Renal cortical epithelial cell (primary cell): ENCODE measurements around the gene APOL5. TPM values are rescaled to one million over a fixed set of nuclear protein-coding genes. Genes with fewer than 3 reads are reported as not detected.
"Not testable (repeated sequence)": the region's sequence is repeated elsewhere in the genome, so short reads cannot be mapped to it uniquely, and the experiment has no call there.

ENCODE experiments used
- DNase-seq: peaks from one replicate; pipeline ENCODE4 v3.0.0-alpha.2; 2011; ENCODE audit warnings: low read depth
- total RNA-seq: library from RNA; depleted of rRNA; stranded (reverse); fragments of >200 nt; gene quantifications from 2 replicates; pipeline ENCODE4 v1.2.3, GENCODE V29; 2014

The APOL5 gene, protein sequence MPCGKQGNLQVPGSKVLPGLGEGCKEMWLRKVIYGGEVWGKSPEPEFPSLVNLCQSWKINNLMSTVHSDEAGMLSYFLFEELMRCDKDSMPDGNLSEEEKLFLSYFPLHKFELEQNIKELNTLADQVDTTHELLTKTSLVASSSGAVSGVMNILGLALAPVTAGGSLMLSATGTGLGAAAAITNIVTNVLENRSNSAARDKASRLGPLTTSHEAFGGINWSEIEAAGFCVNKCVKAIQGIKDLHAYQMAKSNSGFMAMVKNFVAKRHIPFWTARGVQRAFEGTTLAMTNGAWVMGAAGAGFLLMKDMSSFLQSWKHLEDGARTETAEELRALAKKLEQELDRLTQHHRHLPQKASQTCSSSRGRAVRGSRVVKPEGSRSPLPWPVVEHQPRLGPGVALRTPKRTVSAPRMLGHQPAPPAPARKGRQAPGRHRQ
- not detected in 2 replicates for total RNA-seq

DNA sequence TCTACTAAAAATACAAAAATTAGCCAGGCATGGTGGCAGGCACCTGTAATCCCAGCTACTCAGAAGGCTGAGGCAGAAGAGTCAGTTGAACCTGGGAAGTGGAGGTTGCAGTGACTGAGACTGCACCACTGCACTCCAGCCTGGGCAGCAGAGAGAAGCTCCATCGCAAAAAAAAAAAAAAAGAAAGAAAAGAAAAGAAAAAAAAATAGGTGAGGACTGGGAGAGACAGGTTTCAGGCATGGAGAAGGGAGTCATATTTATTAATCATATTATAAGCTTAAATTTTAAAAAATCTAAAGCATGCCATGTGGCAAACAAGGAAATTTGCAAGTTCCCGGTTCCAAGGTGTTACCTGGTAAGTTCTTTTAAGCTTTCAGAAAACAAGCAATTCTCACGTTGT is at the start of gene APOL5:
TSS of gene APOL5 (plus strand) at position 301 of the 400 bp plus-strand sequence. CDS start at position 301, 0 bp downstream.
- DNase-seq, result no peak

DNA sequence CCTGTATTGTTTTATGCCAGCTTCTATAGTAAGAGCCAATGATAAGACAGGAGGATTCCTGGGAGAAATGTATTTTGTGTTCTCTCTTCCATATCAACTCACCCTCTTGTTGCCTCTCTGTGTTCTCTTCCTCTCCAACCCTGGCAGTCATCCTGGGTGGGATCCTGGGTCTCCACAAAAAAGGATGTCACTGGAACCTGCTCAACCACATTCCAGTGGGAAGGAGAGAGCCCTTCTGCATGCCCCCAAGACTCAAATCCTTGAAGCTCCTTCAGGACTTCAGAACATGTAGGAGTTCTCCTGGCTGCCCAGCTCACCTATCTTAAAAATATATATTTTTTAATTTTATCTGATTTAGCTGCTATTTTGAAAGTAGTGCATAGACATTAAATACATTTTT is 43.3 kb upstream of the APOL5 start:
- no peak for DNase-seq

DNA sequence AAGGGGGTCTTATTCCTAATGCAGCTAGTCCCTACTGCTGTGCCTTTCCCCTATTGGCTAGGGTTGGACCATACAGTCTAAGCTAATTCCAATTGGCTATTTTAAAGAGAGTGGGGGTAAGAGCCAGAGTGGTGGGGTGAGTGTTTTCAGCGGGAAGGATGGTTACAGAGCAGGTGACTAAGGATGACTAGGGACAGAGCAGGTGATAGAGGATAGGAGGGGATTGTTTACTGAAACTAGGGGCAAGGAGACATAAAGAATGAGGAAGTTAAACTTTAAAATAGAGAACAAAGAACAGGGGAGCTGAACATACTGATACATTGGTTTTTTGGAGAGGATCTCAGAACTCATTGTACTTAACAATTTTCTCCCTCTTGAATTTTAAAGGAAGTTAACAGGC is 41.6 kb upstream of the APOL5 start:
- DNase-seq, result not testable (repeated sequence)

DNA sequence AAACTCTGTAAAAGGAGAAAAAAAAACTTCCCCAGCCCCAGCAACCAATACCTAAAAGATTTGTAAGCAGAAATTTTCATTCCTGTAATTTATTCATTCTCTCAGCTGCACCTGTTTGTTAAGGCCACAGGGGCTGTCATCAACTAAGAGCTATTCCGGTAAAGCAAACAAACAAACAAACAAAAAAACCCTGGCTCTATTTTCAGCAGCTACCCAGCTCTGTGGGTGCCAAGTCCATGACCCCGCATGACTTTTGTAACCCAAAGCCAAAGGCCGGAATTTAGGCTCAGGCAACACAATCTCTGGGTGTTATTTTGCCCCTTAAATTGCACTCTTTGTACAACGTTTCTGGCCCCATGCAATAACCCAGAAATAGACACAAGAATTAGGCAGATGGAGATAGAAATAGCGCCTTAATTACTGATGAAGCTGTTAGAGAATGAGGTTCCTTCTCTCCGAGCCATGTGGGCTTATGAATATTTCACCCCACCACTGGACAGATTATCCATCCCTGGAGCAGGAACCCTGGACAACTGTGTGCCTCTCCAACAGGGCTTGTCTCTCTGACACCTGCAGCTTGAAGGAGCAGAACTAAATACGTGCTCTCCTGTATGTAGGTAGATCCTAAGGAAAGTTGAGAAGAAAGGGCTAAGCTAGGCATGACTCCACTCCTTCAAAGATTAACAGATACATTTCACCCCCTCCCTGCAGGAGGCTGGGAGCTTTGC is 40.0 kb upstream of the APOL5 start:
- no peak for DNase-seq

DNA sequence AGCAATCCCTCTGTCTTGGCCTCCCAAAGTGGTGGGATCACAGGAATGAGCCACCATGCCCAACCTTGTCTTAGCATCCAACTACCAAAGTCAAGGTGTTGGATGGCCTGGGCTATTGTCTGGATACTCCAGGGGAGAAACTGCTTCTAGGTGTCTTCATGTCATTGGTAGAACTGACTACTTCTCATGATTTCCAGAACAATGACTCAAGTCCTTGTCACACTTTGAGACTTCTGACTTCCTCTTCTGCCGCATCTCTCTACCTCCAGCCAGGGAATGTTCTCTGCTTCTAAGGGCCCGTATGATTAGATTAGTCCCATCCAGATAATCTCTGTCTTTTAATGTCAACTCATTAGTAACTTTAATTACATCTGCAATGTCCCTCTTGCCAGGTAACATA is 38.8 kb upstream of the APOL5 start:
- no peak for DNase-seq

DNA sequence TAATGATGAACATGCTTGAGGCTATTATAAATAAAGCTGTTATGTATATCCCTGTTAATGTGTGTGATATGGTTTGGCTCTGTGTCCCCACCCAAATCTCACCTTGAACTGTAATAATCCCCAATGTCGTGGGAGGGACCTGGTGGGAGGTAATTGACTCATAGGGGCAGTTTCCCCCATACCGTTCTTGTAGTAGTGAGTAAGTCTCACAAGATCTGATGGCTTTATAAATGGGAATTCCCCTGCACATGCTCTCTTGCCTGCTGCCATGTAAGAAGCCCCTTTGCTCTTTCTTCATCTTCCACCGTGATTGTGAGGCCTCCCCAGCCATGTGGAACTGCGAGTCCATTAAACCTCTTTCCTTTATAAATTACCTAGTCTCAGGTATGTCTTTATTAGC is 38.2 kb upstream of the APOL5 start:
- peak; percentile 67 for DNase-seq

DNA sequence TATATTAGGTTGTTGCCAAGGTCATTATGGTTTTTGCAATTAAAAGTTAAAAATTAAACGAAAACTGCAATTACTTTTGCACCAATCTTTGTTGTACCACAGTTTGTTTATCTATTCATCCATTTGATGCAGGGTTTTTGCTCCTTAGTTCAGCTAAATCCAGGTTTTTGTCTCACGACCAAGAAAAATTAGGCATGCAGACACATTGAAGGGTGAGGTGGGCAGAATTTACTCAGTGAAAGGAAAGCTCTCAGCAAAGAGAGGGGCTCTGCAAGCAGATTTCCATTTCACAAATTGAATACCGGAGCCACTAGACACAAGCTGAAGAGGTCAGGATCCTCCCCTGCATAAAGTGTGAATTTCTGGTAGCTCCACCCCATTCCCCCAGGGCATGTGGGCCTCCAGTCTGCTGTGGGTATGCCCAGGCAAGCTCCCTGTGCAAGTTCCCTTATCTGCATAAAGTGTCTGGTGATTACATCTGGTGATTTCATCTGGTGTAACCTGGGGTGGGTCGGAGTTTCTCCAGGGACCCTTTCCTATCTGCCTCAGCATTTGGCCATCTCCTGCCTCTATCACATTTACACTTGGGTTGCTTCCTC is 36.1 kb upstream of the APOL5 start:
- DNase-seq, result no peak

DNA sequence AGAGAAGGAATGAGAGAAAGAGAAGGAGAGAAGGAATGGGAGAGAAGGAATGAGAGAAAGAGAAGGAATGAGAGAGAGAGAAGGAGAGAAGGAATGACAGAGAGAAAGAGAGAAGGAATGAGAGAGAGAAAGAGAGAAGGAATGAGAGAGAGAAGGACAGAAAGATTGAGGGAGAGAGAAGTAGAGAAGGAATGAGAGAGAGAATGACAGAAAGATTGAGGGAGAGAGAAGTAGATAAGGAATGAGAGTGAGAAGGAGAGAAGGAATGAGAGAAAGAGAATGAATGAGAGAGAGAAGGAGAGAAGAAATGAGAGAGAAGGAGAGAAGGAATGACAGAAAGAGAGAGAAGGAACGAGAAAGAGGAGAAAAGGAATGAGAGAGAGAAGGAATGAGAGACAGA is 34.1 kb upstream of the APOL5 start:
- DNase-seq, result no peak

DNA sequence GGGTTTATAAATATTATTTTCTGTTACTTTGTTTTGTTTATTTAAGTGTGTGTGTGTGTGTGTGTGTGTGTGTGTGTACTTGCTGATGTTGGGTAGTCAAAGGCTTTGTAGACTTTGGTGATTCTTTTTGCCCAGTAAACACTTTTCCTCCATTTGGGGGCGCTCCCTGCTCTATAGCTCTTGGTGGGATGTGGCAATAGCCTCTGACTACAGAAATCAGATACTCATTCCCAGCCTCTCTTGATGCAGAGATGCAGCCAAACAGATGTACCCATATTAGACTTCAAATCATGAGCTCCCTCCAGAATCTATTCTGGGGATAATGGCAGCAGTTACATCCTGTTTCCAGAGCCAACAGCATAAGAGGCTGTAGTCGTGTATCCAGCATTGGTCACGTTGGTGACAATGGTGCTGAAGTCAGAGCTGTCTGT is 33.4 kb upstream of the APOL5 start:
- DNase-seq, result no peak

DNA sequence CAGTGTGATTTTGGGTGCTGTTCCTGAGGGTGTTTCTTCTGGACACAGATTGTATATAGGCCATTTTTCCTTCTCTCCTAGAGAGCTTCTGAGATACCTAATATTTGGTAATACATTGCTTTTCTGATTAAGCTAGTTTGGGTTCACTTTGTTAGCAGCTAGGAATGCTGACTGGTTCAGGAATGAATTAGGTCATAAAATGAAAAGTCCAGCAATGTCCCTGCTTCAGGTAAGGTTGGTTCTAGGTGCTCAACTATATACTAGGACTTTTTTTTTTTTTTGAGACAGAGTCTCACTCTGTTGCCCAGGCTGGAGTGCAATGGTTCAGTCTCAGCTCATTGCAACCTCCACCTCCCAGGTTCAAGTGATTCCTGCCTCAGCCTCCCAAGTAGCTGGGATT is 32.9 kb upstream of the APOL5 start:
- DNase-seq, result no peak

DNA sequence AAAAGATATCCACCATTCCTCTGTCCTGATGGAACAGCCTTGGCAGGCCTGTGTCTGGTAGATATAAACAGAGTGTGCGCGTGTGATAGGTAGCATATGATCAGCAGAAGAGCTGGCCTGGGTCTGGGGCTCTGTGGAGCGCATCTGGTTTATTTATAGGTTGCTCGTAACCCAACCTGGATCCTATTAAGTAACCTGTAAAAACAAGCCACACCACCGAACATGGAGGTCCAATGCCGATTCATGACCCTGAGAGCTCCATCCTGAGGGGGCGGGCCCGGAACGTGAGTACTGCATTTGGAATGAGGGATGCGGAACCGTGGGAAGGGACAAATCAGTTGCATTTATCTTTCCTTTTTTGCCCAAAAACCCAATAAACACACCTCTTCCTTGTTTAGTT is 31.9 kb upstream of the APOL5 start:
- no peak for DNase-seq

DNA sequence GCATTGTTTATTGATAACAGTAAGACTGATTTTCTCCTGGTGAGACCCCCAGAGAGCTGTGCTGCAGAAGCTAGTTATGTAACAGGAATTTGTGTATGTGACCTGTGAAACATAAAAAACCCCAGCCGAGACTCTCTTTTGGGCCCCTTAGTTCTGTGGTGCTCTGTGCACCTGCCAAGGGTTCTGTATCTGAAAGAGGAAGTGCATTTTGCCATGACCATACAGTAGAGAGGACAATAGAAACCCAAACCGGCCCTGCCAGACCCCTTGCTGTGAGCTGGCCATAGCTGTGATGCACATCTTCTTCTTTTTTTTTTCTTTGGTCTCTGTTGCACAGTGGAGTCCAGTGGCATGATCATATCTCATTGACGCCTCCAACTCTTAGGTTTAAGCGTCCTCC is 31.4 kb upstream of the APOL5 start:
- DNase-seq, result no peak

DNA sequence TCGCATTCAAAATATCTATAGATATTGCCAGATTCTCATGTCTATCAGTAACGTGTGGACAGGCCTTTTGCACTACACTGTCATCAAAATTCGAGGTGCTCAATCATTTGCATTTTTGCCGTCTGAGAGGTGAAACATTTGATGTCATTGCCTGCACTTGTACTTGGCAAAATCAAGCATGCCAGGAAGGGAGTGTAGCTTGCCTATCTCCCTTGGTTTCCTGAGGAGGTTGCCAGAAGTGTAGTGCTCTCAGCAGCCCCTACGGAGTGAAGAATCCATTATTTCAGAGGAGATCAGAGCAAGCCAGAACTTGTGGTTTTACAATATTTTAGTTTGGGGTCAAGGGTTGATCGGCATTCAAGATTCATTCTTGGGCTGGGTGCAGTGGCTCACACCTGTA is 30.2 kb upstream of the APOL5 start:
- no peak for DNase-seq

DNA sequence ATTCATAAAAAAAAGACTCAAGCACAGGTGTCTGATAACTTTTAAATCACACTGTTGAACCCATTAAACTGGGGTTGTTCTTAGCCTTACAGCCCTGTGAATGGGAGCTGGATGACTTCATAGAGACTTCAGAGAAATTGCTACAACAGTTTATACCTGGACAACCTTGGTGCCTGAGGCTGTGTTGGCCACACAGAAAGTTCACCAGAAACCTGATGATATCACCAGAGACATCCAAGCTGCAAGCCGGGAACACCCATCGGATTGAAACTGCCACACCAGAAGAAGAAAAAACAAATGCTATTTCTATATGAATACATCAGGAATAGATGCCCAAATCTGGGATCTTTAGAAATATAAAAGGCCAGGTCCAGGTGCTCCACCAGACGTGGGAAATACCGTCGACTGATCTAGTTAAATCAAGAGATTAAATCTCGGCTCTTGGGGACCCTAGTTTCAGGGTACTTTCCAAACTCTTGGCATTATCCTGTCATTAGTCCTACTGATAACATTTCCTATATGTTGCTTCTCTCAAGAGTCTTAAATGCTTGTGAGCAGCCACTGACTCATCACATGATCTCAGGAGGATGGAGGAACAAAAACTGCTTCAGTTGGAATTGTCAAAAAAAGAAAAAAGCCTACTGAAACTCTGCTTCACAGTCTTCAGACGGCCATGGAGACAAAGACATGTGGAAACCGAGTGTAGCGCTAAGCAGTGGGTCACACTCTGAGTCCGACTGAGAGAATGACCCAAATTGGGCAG is 28.6 kb upstream of the APOL5 start:
- no peak for DNase-seq

DNA sequence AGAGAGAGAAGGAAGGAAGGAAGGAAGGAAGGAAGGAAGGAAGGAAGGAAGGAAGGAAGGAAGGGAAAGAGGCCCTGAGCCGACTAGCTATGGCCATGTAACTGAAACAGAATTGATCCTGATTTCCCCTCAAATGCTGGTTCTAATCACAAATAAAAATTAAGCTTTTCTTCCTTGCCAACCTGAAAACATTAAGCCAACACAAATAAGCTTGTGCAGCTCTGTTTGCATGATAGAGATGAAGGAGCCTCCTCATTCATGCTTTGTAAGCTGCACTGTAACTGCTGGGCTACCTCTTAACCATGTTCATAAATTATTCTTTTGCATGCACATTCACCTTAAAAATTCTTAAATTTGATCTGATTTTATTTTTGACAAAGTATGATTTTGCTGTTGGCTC is 27.7 kb upstream of the APOL5 start:
- no peak for DNase-seq

DNA sequence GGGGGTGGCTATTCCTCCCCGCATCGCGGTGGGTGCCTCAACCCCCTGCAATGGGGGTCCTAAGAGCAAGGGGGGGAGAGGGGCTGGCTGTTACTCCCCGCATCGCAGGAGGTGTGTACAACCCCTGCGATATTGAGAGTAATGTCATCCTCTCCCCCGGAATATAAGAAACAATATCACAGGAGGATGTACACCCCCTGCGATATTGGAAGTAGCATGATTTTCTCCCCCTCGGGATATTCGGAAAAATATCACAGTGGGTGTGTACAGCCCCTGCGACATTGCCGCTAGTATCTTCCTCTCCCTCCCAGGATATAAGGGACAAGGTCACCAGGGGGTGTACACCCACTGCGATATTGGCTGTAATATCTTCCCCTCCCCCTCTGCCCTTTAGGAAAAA is 22.5 kb upstream of the APOL5 start:
- DNase-seq, result no peak

DNA sequence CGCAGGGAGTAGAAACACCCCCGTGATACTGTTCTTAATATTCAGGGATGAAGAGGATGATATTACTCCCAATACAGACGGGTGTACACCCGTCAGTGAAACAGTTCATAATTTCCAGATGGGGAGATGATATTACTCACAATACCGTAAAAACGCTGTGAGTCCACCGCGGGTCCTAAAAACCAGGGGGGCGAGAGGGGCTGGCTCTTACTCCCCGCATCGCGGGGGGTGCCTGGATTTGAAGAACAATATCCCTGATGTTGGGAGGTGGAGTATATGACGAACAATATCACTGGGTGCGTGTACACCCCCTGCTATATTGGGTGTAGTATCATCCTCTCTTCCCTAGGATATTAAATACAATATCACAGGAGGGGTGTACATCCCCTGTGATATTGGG is 20.5 kb upstream of the APOL5 start:
- no peak for DNase-seq

DNA sequence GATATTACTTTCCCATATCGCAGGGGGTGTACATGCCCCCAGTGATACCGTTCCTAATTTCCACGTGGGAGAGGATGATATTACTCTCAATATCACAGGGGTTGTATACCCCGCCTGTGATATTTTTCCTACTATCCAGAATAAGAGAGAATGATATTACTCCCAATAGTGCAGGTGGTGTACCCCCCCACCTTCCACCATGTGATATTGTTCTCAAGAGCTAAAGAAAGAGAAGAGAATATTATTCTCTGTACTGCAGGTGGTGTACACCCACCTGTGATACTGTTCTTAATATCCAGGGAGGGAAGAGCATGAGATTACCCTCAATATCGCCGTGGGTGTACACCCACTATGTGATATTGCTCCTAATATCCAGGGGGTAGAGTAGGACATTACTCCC is 17.8 kb upstream of the APOL5 start:
- DNase-seq, result not testable (repeated sequence)

DNA sequence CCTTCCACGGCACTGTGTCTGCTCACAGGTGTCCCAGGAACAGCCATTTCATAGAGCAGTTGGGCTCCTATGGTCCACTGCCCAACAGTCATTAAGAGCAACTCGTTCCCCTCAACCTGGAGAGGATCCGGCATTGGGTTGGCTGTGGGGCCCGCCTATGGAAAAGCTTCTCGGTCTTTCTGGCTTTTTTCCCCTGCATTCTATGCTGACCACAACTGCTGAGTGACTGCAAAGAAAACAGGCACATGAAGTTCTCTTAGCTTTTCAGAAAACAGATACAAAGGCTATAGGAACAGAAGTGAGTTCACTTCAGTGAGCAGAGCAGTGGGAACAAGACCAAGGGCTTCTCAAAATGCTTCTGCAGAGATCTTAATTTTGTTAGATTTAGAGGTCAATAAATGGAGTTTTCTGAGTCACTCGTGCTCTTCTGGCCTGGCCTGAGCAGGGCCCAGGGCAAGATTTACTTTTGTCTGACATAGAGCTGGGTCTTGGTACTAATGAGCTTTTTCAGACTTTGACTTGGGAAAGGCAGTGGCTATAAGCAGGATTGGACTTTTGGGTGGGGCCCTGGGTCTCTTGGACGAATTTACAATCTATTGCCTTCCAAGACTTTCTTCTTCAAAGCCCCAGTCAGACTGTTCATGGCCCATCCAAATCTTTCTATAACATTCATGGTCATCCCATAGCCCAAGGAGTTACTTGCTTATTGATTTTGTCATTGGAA is 13.6 kb upstream of the APOL5 start:
- no peak for DNase-seq

DNA sequence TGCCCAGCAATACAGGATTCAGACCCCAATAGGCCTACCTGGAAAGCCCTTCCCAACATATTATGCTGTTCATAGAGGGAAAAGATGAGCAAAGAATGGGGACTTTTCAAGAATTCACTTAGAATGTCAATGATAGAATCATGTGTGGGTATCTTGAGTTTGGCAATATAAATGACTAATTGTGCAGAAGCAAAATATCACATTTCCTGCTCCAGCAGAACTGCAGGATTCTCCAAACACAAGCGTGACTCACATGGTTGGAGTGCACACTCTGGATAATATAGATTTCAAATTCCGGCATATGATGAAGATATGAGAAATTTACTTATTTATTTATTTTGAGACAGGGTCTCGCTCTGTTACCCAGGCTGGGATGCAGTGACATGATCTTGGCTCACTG is 12.5 kb upstream of the APOL5 start:
- peak; percentile 15 for DNase-seq

DNA sequence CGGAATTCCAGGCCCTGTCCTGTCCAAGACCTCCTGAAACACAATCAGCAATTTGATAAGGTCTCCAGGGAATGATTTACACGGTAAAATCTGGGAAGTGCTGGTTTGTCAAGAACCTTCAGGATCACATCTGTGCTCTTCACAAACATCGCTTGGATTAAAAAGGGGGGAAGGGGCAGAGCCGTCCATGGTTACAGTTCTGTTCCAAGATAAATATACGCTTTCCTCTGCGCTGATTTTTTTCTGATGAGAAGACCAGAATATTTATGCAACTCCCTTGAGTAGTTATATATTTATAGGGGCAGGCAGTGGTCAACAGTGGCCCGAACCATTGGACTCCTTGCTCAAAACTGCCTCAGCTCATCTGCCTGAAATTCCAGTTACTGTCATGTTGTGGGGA is 9.2 kb upstream of the APOL5 start:
- no peak for DNase-seq
